ENCODE measurements around the gene EQTN. TPM values are rescaled to one million over a fixed set of nuclear protein-coding genes. Genes with fewer than 3 reads are reported as not detected.

EQTN gene
- total and polyA plus RNA-seq, 4 experiments from 2014 or later, result not detected

- intact Hi-C loops (cut with micrococcal nuclease), result no loop called here
- H3K9me3 ChIP-seq (ENCODE audit: control insufficient read depth in 1 of 2, low read length in 2 of 2), result no peaks in the 10 kb centered on the region
- no peak overlapping the region for H3K4me3 ChIP-seq (ENCODE audit: low read length in 2 of 2)
- H3K4me3 Mint-ChIP-seq, result no peak overlapping the region
- peaks cover 4% of the 10 kb centered on the region for H3K4me1 ChIP-seq (ENCODE audit: insufficient read depth, low read length)
- H3K9me3 Mint-ChIP-seq, result no peaks in the 10 kb centered on the region
- no peak overlapping the region for H3K27ac ChIP-seq (ENCODE audit: low read depth, low read length)
- H3K36me3 ChIP-seq (ENCODE audit: insufficient read depth, low read length), result no peaks in the 10 kb centered on the region
- no peaks in the 10 kb centered on the region for H3K27me3 ChIP-seq (ENCODE audit: insufficient read depth, low read length)
- H3K27ac Mint-ChIP-seq, result no peak overlapping the region
- POLR2A ChIA-PET (ENCODE audit: partially characterized antibody), result no interaction called here
- H3K27me3 Mint-ChIP-seq, result peaks cover 4% of the 10 kb centered on the region in 2 donors
- H3K36me3 Mint-ChIP-seq, result no peaks in the 10 kb centered on the region
- CTCF ChIA-PET (ENCODE audit: partially characterized antibody), result interaction anchor here (1.2 to 2.3 kb wide), 2 partner anchors 9 to 16 kb away, joined by 3 to 8 read pairs; no protein-coding TSS in a partner anchor
- DNase-seq, result no peak
- peaks cover 0 to 5% (median 3%) of the 10 kb centered on the region in 4 donors for H3K4me1 Mint-ChIP-seq
Measured at GRCh38 chr9:27278374-27278773, 18.6 kb downstream of the EQTN start.

- Histone ChIP-seq H3K4me1 (ENCODE audit: insufficient read depth, low read length) (peaks cover 4% of the 10 kb centered on the region), H3K36me3 (ENCODE audit: insufficient read depth, low read length) (no peaks in the 10 kb centered on the region), H3K4me3 (ENCODE audit: low read length in 2 of 2) (no peak overlapping the region), H3K9me3 (ENCODE audit: control insufficient read depth in 1 of 2, low read length in 2 of 2) (no peaks in the 10 kb centered on the region), H3K27ac (ENCODE audit: low read depth, low read length) (no peak overlapping the region), H3K27me3 (ENCODE audit: insufficient read depth, low read length) (no peaks in the 10 kb centered on the region)
- intact Hi-C loops (cut with micrococcal nuclease), result no loop called here
- peaks cover 2% of the 10 kb centered on the region in 2 donors for H3K27me3 Mint-ChIP-seq
- no peaks in the 10 kb centered on the region for H3K9me3 Mint-ChIP-seq
- ChIA-PET CTCF (ENCODE audit: partially characterized antibody) (interaction anchor here (0.8 to 1.4 kb wide), 2 partner anchors 12 to 56 kb away, joined by 3 to 4 read pairs; no protein-coding TSS in a partner anchor), POLR2A (ENCODE audit: partially characterized antibody) (no interaction called here)
- no peak overlapping the region for H3K27ac Mint-ChIP-seq
- no peaks in the 10 kb centered on the region for H3K36me3 Mint-ChIP-seq
- DNase-seq, result peak in 4 of 5 donors; percentile 31 to 43 (median 38)
- peak overlapping the region in 2 of 8 donors; percentile 1 to 52 for H3K4me3 Mint-ChIP-seq
- peaks cover 0 to 5% (median 3%) of the 10 kb centered on the region in 4 donors for H3K4me1 Mint-ChIP-seq
Measured at GRCh38 chr9:27276193-27277030, 20.5 kb downstream of the EQTN start.

- Histone ChIP-seq H3K4me3 (ENCODE audit: low read length in 2 of 2) (no peak overlapping the region), H3K27me3 (ENCODE audit: insufficient read depth, low read length) (no peaks in the 10 kb centered on the region), H3K4me1 (ENCODE audit: insufficient read depth, low read length) (peaks cover 4% of the 10 kb centered on the region), H3K27ac (ENCODE audit: low read depth, low read length) (no peak overlapping the region), H3K9me3 (ENCODE audit: control insufficient read depth in 1 of 2, low read length in 2 of 2) (no peaks in the 10 kb centered on the region), H3K36me3 (ENCODE audit: insufficient read depth, low read length) (no peaks in the 10 kb centered on the region)
- no peaks in the 10 kb centered on the region for H3K9me3 Mint-ChIP-seq
- peaks cover 1 to 2% of the 10 kb centered on the region in 2 donors for H3K27me3 Mint-ChIP-seq
- H3K36me3 Mint-ChIP-seq, result no peaks in the 10 kb centered on the region
- POLR2A ChIA-PET (ENCODE audit: partially characterized antibody), result no interaction called here
- H3K4me1 Mint-ChIP-seq, result peaks cover 0 to 5% (median 3%) of the 10 kb centered on the region in 4 donors
- intact Hi-C loops (cut with micrococcal nuclease), result no loop called here
- H3K27ac Mint-ChIP-seq, result no peak overlapping the region
- DNase-seq, result no peak
- no peak overlapping the region for H3K4me3 Mint-ChIP-seq
- CTCF ChIA-PET (ENCODE audit: partially characterized antibody), result no interaction called here
Measured at GRCh38 chr9:27273186-27273585, 23.8 kb downstream of the EQTN start.

- H3K9me3 ChIP-seq (ENCODE audit: control insufficient read depth in 1 of 2, low read length in 2 of 2), result no peaks in the 10 kb centered on the region
- POLR2A ChIA-PET (ENCODE audit: partially characterized antibody), result no interaction called here
- no peaks in the 10 kb centered on the region for H3K36me3 Mint-ChIP-seq
- CTCF ChIA-PET (ENCODE audit: partially characterized antibody), result no interaction called here
- H3K4me1 ChIP-seq (ENCODE audit: insufficient read depth, low read length), result peaks cover 4% of the 10 kb centered on the region
- no peaks in the 10 kb centered on the region for H3K9me3 Mint-ChIP-seq
- peaks cover 0 to 5% (median 3%) of the 10 kb centered on the region in 4 donors for H3K4me1 Mint-ChIP-seq
- DNase-seq, result no peak
- H3K27me3 ChIP-seq (ENCODE audit: insufficient read depth, low read length), result no peaks in the 10 kb centered on the region
- no peak overlapping the region for H3K27ac Mint-ChIP-seq
- no peaks in the 10 kb centered on the region for H3K36me3 ChIP-seq (ENCODE audit: insufficient read depth, low read length)
- H3K4me3 Mint-ChIP-seq, result no peak overlapping the region
- peaks cover 1 to 2% of the 10 kb centered on the region in 2 donors for H3K27me3 Mint-ChIP-seq
- intact Hi-C loops (cut with micrococcal nuclease), result no loop called here
- H3K4me3 ChIP-seq (ENCODE audit: low read length in 2 of 2), result no peak overlapping the region
- no peak overlapping the region for H3K27ac ChIP-seq (ENCODE audit: low read depth, low read length)
Measured at GRCh38 chr9:27272103-27272502, 24.8 kb downstream of the EQTN start.

GRCh38 chr9:27261517-27262211, 35.3 kb downstream of the EQTN start:
- Mint-ChIP-seq H3K27ac (no peak overlapping the region), H3K4me1 (no peaks in the 10 kb centered on the region), H3K36me3 (no peaks in the 10 kb centered on the region), H3K27me3 (no peaks in the 10 kb centered on the region), H3K4me3 (no peak overlapping the region), H3K9me3 (no peaks in the 10 kb centered on the region)
- DNase-seq, result no peak
- Histone ChIP-seq H3K9me3 (ENCODE audit: control insufficient read depth in 1 of 2, low read length in 2 of 2) (no peaks in the 10 kb centered on the region), H3K27ac (ENCODE audit: low read depth, low read length) (no peak overlapping the region), H3K4me1 (ENCODE audit: insufficient read depth, low read length) (no peaks in the 10 kb centered on the region), H3K4me3 (ENCODE audit: low read length in 2 of 2) (no peak overlapping the region), H3K36me3 (ENCODE audit: insufficient read depth, low read length) (no peaks in the 10 kb centered on the region), H3K27me3 (ENCODE audit: insufficient read depth, low read length) (no peaks in the 10 kb centered on the region)
- ChIA-PET CTCF (ENCODE audit: partially characterized antibody) (no interaction called here), POLR2A (ENCODE audit: partially characterized antibody) (no interaction called here)
- intact Hi-C loops (cut with micrococcal nuclease), result no loop called here

GRCh38 chr9:27260789-27261516, 36.0 kb downstream of the EQTN start:
- no peak overlapping the region for H3K27ac ChIP-seq (ENCODE audit: low read depth, low read length)
- H3K36me3 ChIP-seq (ENCODE audit: insufficient read depth, low read length), result no peaks in the 10 kb centered on the region
- POLR2A ChIA-PET (ENCODE audit: partially characterized antibody), result no interaction called here
- no peaks in the 10 kb centered on the region for H3K9me3 ChIP-seq (ENCODE audit: control insufficient read depth in 1 of 2, low read length in 2 of 2)
- intact Hi-C loops (cut with micrococcal nuclease), result no loop called here
- Mint-ChIP-seq H3K36me3 (no peaks in the 10 kb centered on the region), H3K27me3 (no peaks in the 10 kb centered on the region), H3K4me3 (no peak overlapping the region), H3K9me3 (no peaks in the 10 kb centered on the region), H3K27ac (no peak overlapping the region), H3K4me1 (no peaks in the 10 kb centered on the region)
- DNase-seq, result no peak
- H3K27me3 ChIP-seq (ENCODE audit: insufficient read depth, low read length), result no peaks in the 10 kb centered on the region
- CTCF ChIA-PET (ENCODE audit: partially characterized antibody), result no interaction called here
- H3K4me1 ChIP-seq (ENCODE audit: insufficient read depth, low read length), result no peaks in the 10 kb centered on the region
- H3K4me3 ChIP-seq (ENCODE audit: low read length in 2 of 2), result no peak overlapping the region

- no peaks in the 10 kb centered on the region for H3K27me3 Mint-ChIP-seq
- DNase-seq, result no peak
- no peak overlapping the region for H3K4me3 Mint-ChIP-seq
- H3K4me3 ChIP-seq (ENCODE audit: low read length in 2 of 2), result no peak overlapping the region
- H3K4me1 ChIP-seq (ENCODE audit: insufficient read depth, low read length), result no peaks in the 10 kb centered on the region
- no peak overlapping the region for H3K27ac ChIP-seq (ENCODE audit: low read depth, low read length)
- H3K4me1 Mint-ChIP-seq, result no peaks in the 10 kb centered on the region
- CTCF ChIA-PET (ENCODE audit: partially characterized antibody), result interaction anchor here (0.8 kb wide), 1 partner anchor 16 kb away, joined by 4 read pairs; no protein-coding TSS in a partner anchor
- no peaks in the 10 kb centered on the region for H3K9me3 Mint-ChIP-seq
- H3K27me3 ChIP-seq (ENCODE audit: insufficient read depth, low read length), result no peaks in the 10 kb centered on the region
- POLR2A ChIA-PET (ENCODE audit: partially characterized antibody), result no interaction called here
- no peaks in the 10 kb centered on the region for H3K36me3 ChIP-seq (ENCODE audit: insufficient read depth, low read length)
- intact Hi-C loops (cut with micrococcal nuclease), result no loop called here
- H3K36me3 Mint-ChIP-seq, result no peaks in the 10 kb centered on the region
- H3K9me3 ChIP-seq (ENCODE audit: control insufficient read depth in 1 of 2, low read length in 2 of 2), result no peaks in the 10 kb centered on the region
- no peak overlapping the region for H3K27ac Mint-ChIP-seq
Measured at GRCh38 chr9:27258662-27259061, 38.3 kb downstream of the EQTN start.
